T-helper 2 cell (primary cell): ENCODE measurements around the gene HCRT.
"Not testable (repeated sequence)": the region's sequence is repeated elsewhere in the genome, so short reads cannot be mapped to it uniquely, and the experiment has no call there.

Source experiments
- DNase-seq, 5 experiments: peaks; one replicate each; pipeline versions ENCODE4 v3.0.0 to v3.0.0-alpha.2; 2012 to 2022

The HCRT gene

GRCh38 chr17:42197564-42198156 is 12.4 kb upstream of the HCRT start:
- no peak for DNase-seq

- DNase-seq, result peak; percentile 57 to 89 (median 66)
Observed at GRCh38 chr17:42193969-42194899, 9.0 kb upstream of the HCRT start, which contains the start of gene GHDC. Gene GHDC (minus strand): TSS chr17:42194494. CDS start chr17:42193581, 913 bp downstream.

- DNase-seq, result no peak
Observed at GRCh38 chr17:42193216-42193968, 8.1 kb upstream of the HCRT start.

- no peak for DNase-seq
Observed at GRCh38 chr17:42192189-42193126, 7.2 kb upstream of the HCRT start.

- no peak for DNase-seq
Observed at GRCh38 chr17:42191275-42191608, 6.0 kb upstream of the HCRT start.

- DNase-seq, result no peak
Observed at GRCh38 chr17:42190491-42191274, 5.4 kb upstream of the HCRT start.

GRCh38 chr17:42189651-42189965 is 4.4 kb upstream of the HCRT start:
- no peak for DNase-seq

- no peak for DNase-seq
Observed at GRCh38 chr17:42188749-42189650, 3.7 kb upstream of the HCRT start.

- DNase-seq, result no peak
Observed at GRCh38 chr17:42187833-42188232, 2.6 kb upstream of the HCRT start.

- DNase-seq, result not testable (repeated sequence)
Observed at GRCh38 chr17:42186191-42186590, 939 bp upstream of the HCRT start.

- no peak for DNase-seq
Observed at GRCh38 chr17:42185621-42185930, 324 bp upstream of the HCRT start.

GRCh38 chr17:42183741-42184711 is 1.2 kb downstream of the HCRT start:
- DNase-seq, result peak; percentile 53 to 83 (median 64)

- DNase-seq, result no peak
Observed at GRCh38 chr17:42182927-42183734, 2.1 kb downstream of the HCRT start.

GRCh38 chr17:42181851-42182207 is 3.4 kb downstream of the HCRT start:
- DNase-seq, result no peak

- peak; percentile 75 to 86 (median 82) for DNase-seq
Observed at GRCh38 chr17:42180922-42181850, 4.1 kb downstream of the HCRT start, which contains the start of gene KCNH4. Gene KCNH4 (minus strand): TSS chr17:42181142. CDS start chr17:42180945, 197 bp downstream.

GRCh38 chr17:42180411-42180921 is 4.8 kb downstream of the HCRT start:
- no peak for DNase-seq

- DNase-seq, result peak in 1 of 5 experiments; percentile 24
Observed at GRCh38 chr17:42179911-42180410, 5.3 kb downstream of the HCRT start.
